Testis (tissue), 2 donors: ENCODE results near the gene ABCB11.

Source experiments
- POLR2A ChIP-seq: fragments of 450-650 bp; IDR thresholded peaks from one replicate; pipeline ENCODE4 v1.6.1; 2017; ENCODE audit warnings: antibody characterized with exemption, mild to moderate bottlenecking, moderate library complexity
- TF ChIP-seq, protein P1 (sequence below), 3 experiments: fragments of 450-650 bp in 2 of 3; fragments of 200-600 bp in 1 of 3; sonication (generic) in 1 of 3; IDR thresholded peaks; one replicate each; pipeline ENCODE4 v1.5.1; 2016 to 2019; ENCODE audit warnings: antibody characterized with exemption in 3 of 3, mild to moderate bottlenecking in 2 of 3, moderate library complexity in 1 of 3

GRCh38 chr2:168945508-168945907 lies 85.6 kb downstream of the ABCB11 start:
- TF ChIP-seq, protein P1, sequence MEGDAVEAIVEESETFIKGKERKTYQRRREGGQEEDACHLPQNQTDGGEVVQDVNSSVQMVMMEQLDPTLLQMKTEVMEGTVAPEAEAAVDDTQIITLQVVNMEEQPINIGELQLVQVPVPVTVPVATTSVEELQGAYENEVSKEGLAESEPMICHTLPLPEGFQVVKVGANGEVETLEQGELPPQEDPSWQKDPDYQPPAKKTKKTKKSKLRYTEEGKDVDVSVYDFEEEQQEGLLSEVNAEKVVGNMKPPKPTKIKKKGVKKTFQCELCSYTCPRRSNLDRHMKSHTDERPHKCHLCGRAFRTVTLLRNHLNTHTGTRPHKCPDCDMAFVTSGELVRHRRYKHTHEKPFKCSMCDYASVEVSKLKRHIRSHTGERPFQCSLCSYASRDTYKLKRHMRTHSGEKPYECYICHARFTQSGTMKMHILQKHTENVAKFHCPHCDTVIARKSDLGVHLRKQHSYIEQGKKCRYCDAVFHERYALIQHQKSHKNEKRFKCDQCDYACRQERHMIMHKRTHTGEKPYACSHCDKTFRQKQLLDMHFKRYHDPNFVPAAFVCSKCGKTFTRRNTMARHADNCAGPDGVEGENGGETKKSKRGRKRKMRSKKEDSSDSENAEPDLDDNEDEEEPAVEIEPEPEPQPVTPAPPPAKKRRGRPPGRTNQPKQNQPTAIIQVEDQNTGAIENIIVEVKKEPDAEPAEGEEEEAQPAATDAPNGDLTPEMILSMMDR (IDR thresholded peaks at IDR 0.05): no peak
- no peak for TF ChIP-seq POLR2A
